ENCODE data around the gene IFT57. TPM values are rescaled to one million over a fixed set of nuclear protein-coding genes. Genes with fewer than 3 reads are reported as not detected.
A peak's percentile ranks its signal among the peaks of the same experiment; 100 is the strongest.

Gene IFT57
- total RNA-seq, 1 donor from 2014 or later: 24.9 TPM

- no peak for ATAC-seq
These were observed 6.4 kb downstream of the IFT57 start for GRCh38 chr3:108215871-108216270.

GRCh38 chr3:108209579-108209978, 12.6 kb downstream of the IFT57 start:
- ATAC-seq: no peak

GRCh38 chr3:108208831-108209230, 13.4 kb downstream of the IFT57 start:
- peak; percentile 44 for ATAC-seq

GRCh38 chr3:108202834-108203233, 19.4 kb downstream of the IFT57 start:
- ATAC-seq: no peak

- no peak for ATAC-seq
These were observed 20.1 kb downstream of the IFT57 start for GRCh38 chr3:108202080-108202479.

GRCh38 chr3:108201258-108201657, 21.0 kb downstream of the IFT57 start:
- no peak for ATAC-seq

GRCh38 chr3:108200578-108200977, 21.6 kb downstream of the IFT57 start:
- no peak for ATAC-seq

- no peak for ATAC-seq
These were observed 22.2 kb downstream of the IFT57 start for GRCh38 chr3:108200024-108200423.

GRCh38 chr3:108191394-108191793, 30.8 kb downstream of the IFT57 start:
- ATAC-seq: no peak

GRCh38 chr3:108190346-108190745, 31.9 kb downstream of the IFT57 start:
- ATAC-seq: no peak

GRCh38 chr3:108189440-108189839, 32.8 kb downstream of the IFT57 start:
- no peak for ATAC-seq

GRCh38 chr3:108185536-108185935, 36.7 kb downstream of the IFT57 start:
- ATAC-seq: no peak

GRCh38 chr3:108184824-108185223, 37.4 kb downstream of the IFT57 start:
- no peak for ATAC-seq

- ATAC-seq: no peak
These were observed 38.3 kb downstream of the IFT57 start for GRCh38 chr3:108183971-108184370.

GRCh38 chr3:108183181-108183580, 39.0 kb downstream of the IFT57 start:
- no peak for ATAC-seq

GRCh38 chr3:108182339-108182738, 39.9 kb downstream of the IFT57 start:
- no peak for ATAC-seq

GRCh38 chr3:108181172-108181571, 41.1 kb downstream of the IFT57 start:
- ATAC-seq: no peak

- peak; percentile 71 for ATAC-seq
These were observed 42.0 kb downstream of the IFT57 start for GRCh38 chr3:108180194-108180593.

GRCh38 chr3:108178676-108179075, 43.5 kb downstream of the IFT57 start:
- ATAC-seq: no peak

- ATAC-seq: no peak
These were observed 44.7 kb downstream of the IFT57 start for GRCh38 chr3:108177536-108177935.

GRCh38 chr3:108175352-108175751, 46.9 kb downstream of the IFT57 start:
- no peak for ATAC-seq

- no peak for ATAC-seq
These were observed 51.1 kb downstream of the IFT57 start for GRCh38 chr3:108171106-108171505.

- no peak for ATAC-seq
These were observed 57.8 kb downstream of the IFT57 start for GRCh38 chr3:108164391-108164790.

GRCh38 chr3:108159865-108160264, 62.4 kb downstream of the IFT57 start:
- no peak for ATAC-seq

- no peak for ATAC-seq
These were observed 63.1 kb downstream of the IFT57 start for GRCh38 chr3:108159105-108159504.

- no peak for ATAC-seq
These were observed 64.0 kb downstream of the IFT57 start for GRCh38 chr3:108158251-108158650.
